GM23248 (cell line): ENCODE measurements around the gene TTBK2. TPM values are rescaled to one million over a fixed set of nuclear protein-coding genes. Genes with fewer than 3 reads are reported as not detected.
"Not testable (repeated sequence)": the region's sequence is repeated elsewhere in the genome, so short reads cannot be mapped to it uniquely, and the experiment has no call there.

ENCODE experiments used
- DNase-seq: peaks from one replicate; pipeline ENCODE4 v3.0.0-alpha.2; 2015
- H2AFZ ChIP-seq: fragments of 200-600 bp; sonication (generic); 2 replicates; pipeline ENCODE4 v1.6.1; 2016; ENCODE audit warnings: antibody characterized with exemption
- H3F3A ChIP-seq: fragments of 200-600 bp; sonication (generic); 2 replicates; pipeline ENCODE4 v1.6.1; 2016; ENCODE audit warnings: mild to moderate bottlenecking, antibody characterized with exemption, mixed run types; ENCODE audit not compliant: insufficient read depth
- H3K27ac ChIP-seq: fragments of 200-600 bp; sonication (generic); 2 replicates; pipeline ENCODE4 v1.5.1; 2016; ENCODE audit warnings: mild to moderate bottlenecking
- H3K27me3 ChIP-seq: fragments of 200-600 bp; sonication (generic); replicated peaks from 2 replicates; pipeline ENCODE4 v1.6.1; 2016; ENCODE audit warnings: mild to moderate bottlenecking; ENCODE audit not compliant: insufficient read depth
- H3K36me3 ChIP-seq: fragments of 200-600 bp; sonication (generic); 2 replicates; pipeline ENCODE4 v1.6.1; 2016; ENCODE audit warnings: low read depth, mild to moderate bottlenecking
- H3K4me1 ChIP-seq: fragments of 200-600 bp; sonication (generic); 2 replicates; pipeline ENCODE4 v1.6.1; 2016; ENCODE audit warnings: mild to moderate bottlenecking; ENCODE audit not compliant: insufficient read depth
- H3K4me2 ChIP-seq: fragments of 200-600 bp; sonication (generic); one replicate; pipeline ENCODE4 v1.6.1; 2016; ENCODE audit warnings: mild to moderate bottlenecking; ENCODE audit not compliant: unreplicated experiment
- H3K4me3 ChIP-seq: fragments of 200-600 bp; sonication (generic); 2 replicates; pipeline ENCODE4 v1.5.1; 2016; ENCODE audit warnings: mild to moderate bottlenecking
- H3K79me2 ChIP-seq: fragments of 200-600 bp; sonication (generic); 2 replicates; pipeline ENCODE4 v1.6.1; 2016; ENCODE audit warnings: mild to moderate bottlenecking; ENCODE audit not compliant: insufficient read depth
- H3K9ac ChIP-seq: fragments of 200-600 bp; sonication (generic); 2 replicates; pipeline ENCODE4 v1.6.1; 2016; ENCODE audit warnings: mild to moderate bottlenecking
- H3K9me2 ChIP-seq: fragments of 200-600 bp; sonication (generic); 2 replicates; pipeline ENCODE4 v1.6.1; 2016; ENCODE audit warnings: mixed run types, mild to moderate bottlenecking, moderate library complexity; ENCODE audit not compliant: insufficient read depth
- H3K9me3 ChIP-seq: fragments of 200-600 bp; sonication (generic); one replicate; pipeline ENCODE4 v1.6.1; 2017; ENCODE audit warnings: low read depth
- H4K20me1 ChIP-seq: fragments of 200-600 bp; sonication (generic); 2 replicates; pipeline ENCODE4 v1.6.0; 2016; ENCODE audit not compliant: insufficient read depth
- EZH2 ChIP-seq: fragments of 200-600 bp; sonication (generic); IDR thresholded peaks from 2 replicates; pipeline ENCODE4 v1.6.1; 2018; ENCODE audit warnings: antibody characterized with exemption, mild to moderate bottlenecking; ENCODE audit not compliant: insufficient read depth, poor library complexity, severe bottlenecking
- EZH2phosphoT487 ChIP-seq: fragments of 200-600 bp; sonication (generic); IDR thresholded peaks from 2 replicates; pipeline ENCODE4 v1.6.1; 2018; ENCODE audit warnings: antibody characterized with exemption, moderate library complexity, mild to moderate bottlenecking, low read depth; ENCODE audit not compliant: insufficient read depth
- WGBS, 2 experiments: methylation state at CpG; one replicate each; pipeline ENCODE4 v1.1.6; 2015 to 2017; ENCODE audit warnings: low lambda C conversion rate in 2 of 2, low coverage in 1 of 2; ENCODE audit errors: missing lambda C conversion rate in 2 of 2; 5-methylcytosine and 5-hydroxymethylcytosine counted together
- in situ Hi-C: fragments of 300-500 bp; cut with MboI; formaldehyde crosslinking; loops from 2 replicates; pipeline ENCODE4 v1.15.0; 2020
- polyA plus RNA-seq: library from polyadenylated mRNA; unstranded; fragments of >200 nt; fragmentation: Nextera tagmentation; extraction: Ambion mirVana; gene quantifications from 2 replicates; pipeline ENCODE4 v1.2.1, GENCODE V29; 2016
- total RNA-seq: library from RNA; depleted of rRNA; stranded (reverse); fragments of >200 nt; shearing (Covaris generic); gene quantifications from 2 replicates; pipeline ENCODE4 v1.2.3, GENCODE V29; 2014

The TTBK2 gene
- total and polyA plus RNA-seq, 2 experiments from 2014 or later: 5.1 to 6.3 TPM

DNA sequence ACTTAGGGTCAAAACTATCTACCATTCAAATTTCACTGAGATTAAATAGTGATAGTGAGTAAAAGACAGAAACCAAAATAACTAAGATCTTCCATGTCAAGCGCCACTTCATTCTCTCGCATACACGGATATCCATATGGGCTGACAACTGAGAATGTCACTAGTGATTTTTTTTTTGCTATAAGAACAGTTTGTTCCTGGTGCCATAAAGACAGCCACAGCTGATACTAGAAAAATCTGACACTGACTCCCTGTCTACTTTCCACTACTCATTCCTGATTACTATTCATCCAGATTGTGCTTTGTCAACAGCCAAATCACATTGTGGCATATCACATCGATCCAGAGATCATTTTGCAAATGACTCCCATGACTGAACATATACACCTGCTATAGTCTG is 137.9 kb downstream of the TTBK2 start:
- in situ Hi-C loops: no loop called here
- H3K4me1 ChIP-seq: no peaks in the 10 kb centered on the region
- no peak for DNase-seq
- H2AFZ ChIP-seq: no peak overlapping the region
- H3K4me2 ChIP-seq: no peak overlapping the region
- H3K36me3 ChIP-seq: peaks cover 13% of the 10 kb centered on the region; the same call in 1 of the 2 replicates
- no peaks in the 10 kb centered on the region for H4K20me1 ChIP-seq
- no peak overlapping the region for H3K4me3 ChIP-seq
- no peaks in the 10 kb centered on the region for H3K9me3 ChIP-seq
- H3K27me3 ChIP-seq: no peaks in the 10 kb centered on the region
- H3K9ac ChIP-seq: no peak overlapping the region
- TF ChIP-seq EZH2phosphoT487: no peak
- no peak for TF ChIP-seq EZH2
- no peaks in the 10 kb centered on the region for H3F3A ChIP-seq
- no peaks in the 10 kb centered on the region for H3K79me2 ChIP-seq
- no peak overlapping the region for H3K27ac ChIP-seq
- H3K9me2 ChIP-seq: no peaks in the 10 kb centered on the region
- 98 to 99% methylated on average over 4 of the region's 4 CpGs for whole genome bisulfite sequencing, 2 experiments

DNA sequence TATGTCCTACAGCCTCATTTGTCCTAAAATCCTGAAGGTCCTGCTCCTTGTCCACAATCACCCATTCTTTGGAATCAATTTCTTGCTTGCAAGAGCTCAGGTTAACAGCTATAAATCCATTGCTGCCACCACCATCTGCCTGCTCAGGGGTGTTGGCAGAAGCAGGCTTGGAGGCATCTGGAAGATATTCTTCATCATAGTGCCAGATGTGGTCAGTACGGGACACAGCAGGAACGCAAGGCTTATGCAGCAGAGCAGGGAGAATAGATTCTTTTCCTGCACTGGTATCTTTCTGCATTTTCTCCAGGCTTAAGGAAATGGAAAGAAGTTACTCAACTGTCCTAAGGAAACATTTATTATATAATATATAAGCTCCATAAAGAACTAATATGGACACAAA is 145.2 kb downstream of the TTBK2 start:
- WGBS, 2 experiments: 18 to 22% methylated on average over 2 of the region's 2 CpGs
- in situ Hi-C loops: no loop called here

DNA sequence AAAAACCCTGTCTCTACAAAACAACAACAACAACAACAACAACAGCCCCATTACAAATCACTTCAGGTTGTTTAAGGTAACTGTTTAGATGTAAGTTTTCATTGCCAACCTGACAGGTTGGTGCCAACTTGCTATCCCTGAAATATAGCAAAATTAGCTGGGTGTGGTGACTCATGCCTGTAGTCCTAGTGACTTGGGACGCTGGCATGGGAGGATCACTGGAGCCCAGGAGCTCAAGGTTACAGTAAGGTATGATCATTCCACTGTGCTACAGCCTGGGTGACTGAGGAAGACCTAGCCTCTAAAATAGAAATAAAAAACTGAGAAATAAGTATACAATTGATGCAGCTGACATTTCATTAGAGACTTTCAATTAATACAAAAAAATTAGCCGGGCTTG is 147.7 kb downstream of the TTBK2 start:
- no peak for DNase-seq
- Histone ChIP-seq H3K4me2 (no peak overlapping the region), H3K9me2 (no peaks in the 10 kb centered on the region), H2AFZ (no peak overlapping the region), H3K27ac (no peak overlapping the region), H3F3A (no peaks in the 10 kb centered on the region), H3K4me1 (no peaks in the 10 kb centered on the region), H3K9me3 (no peaks in the 10 kb centered on the region), H3K4me3 (no peak overlapping the region), H3K36me3 (no peaks in the 10 kb centered on the region), H3K27me3 (no peaks in the 10 kb centered on the region), H3K79me2 (no peaks in the 10 kb centered on the region), H3K9ac (no peak overlapping the region), H4K20me1 (no peaks in the 10 kb centered on the region)
- TF ChIP-seq EZH2phosphoT487: no peak
- TF ChIP-seq EZH2: no peak
- WGBS, 2 experiments: 99 to 100% methylated on average over 2 of the region's 2 CpGs
- in situ Hi-C loops: no loop called here

More for the DNA sequence above, 145.2 kb downstream of the TTBK2 start:
- Histone ChIP-seq H3K4me1 (no peaks in the 10 kb centered on the region), H3K9me2 (no peaks in the 10 kb centered on the region), H3K79me2 (no peaks in the 10 kb centered on the region), H4K20me1 (no peaks in the 10 kb centered on the region), H3K4me2 (no peak overlapping the region), H3K4me3 (no peak overlapping the region), H3K27ac (no peak overlapping the region), H2AFZ (no peak overlapping the region), H3K9ac (no peak overlapping the region), H3K36me3 (no peaks in the 10 kb centered on the region), H3F3A (no peaks in the 10 kb centered on the region), H3K27me3 (no peaks in the 10 kb centered on the region), H3K9me3 (no peaks in the 10 kb centered on the region)
- no peak for TF ChIP-seq EZH2
- TF ChIP-seq EZH2phosphoT487: no peak
- DNase-seq: peak; percentile 3

DNA sequence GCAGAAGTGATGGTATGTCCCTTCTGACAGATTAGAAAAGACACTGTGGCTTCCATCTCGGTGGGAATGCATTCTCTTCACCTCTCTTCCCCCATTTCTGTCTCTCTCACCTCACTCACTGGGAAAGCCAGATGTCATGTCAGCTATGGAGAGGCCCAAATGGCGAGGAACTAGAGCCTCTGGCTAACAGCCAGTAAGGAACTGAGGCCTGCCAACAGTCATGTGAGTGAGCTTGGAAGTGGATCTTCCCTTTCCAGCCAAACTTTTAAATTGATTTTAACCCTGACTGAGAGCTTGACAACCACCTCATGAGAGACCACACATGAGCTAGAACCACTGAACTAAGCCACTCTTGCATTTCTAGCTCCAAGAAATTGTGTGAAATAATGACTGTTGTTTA is 148.4 kb downstream of the TTBK2 start:
- 38 to 47% methylated on average over 2 of the region's 2 CpGs for WGBS, 2 experiments
- no peaks in the 10 kb centered on the region for H3K36me3 ChIP-seq
- H2AFZ ChIP-seq: no peak overlapping the region
- no peak for TF ChIP-seq EZH2phosphoT487
- no peaks in the 10 kb centered on the region for H3K4me1 ChIP-seq
- no peaks in the 10 kb centered on the region for H3K9me3 ChIP-seq
- DNase-seq: no peak
- no peaks in the 10 kb centered on the region for H3K27me3 ChIP-seq
- H3K4me3 ChIP-seq: no peak overlapping the region
- no peaks in the 10 kb centered on the region for H3K9me2 ChIP-seq
- H3K9ac ChIP-seq: no peak overlapping the region
- H3K4me2 ChIP-seq: no peak overlapping the region
- no peaks in the 10 kb centered on the region for H3F3A ChIP-seq
- no peak overlapping the region for H3K27ac ChIP-seq
- in situ Hi-C loops: no loop called here
- no peaks in the 10 kb centered on the region for H4K20me1 ChIP-seq
- no peaks in the 10 kb centered on the region for H3K79me2 ChIP-seq

DNA sequence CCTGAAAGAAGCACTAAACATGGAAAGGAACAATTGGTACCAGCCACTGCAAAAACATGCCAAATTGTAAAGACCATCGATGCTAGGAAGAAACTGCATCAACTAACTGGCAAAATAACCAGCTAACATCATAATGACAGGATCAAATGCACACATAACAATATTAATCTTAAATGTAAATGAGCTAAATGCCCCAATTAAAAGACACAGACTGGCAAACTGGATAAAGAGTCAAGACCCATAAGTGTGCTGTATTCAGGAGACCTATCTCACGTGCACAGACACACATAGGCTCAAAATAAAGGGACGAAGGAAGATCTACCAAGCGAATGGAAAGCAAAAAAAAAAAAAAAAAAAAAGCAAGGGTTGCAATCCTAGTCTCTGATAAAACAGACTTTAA is 154.5 kb downstream of the TTBK2 start:
- H2AFZ ChIP-seq, in situ Hi-C loops, H3K79me2 ChIP-seq, H3K4me1 ChIP-seq, H3K27ac ChIP-seq, H3F3A ChIP-seq, H3K9me3 ChIP-seq, H3K27me3 ChIP-seq, H4K20me1 ChIP-seq, H3K9me2 ChIP-seq, H3K4me2 ChIP-seq, H3K9ac ChIP-seq, DNase-seq, H3K36me3 ChIP-seq, H3K4me3 ChIP-seq: not testable (repeated sequence)
- WGBS, 2 experiments: 71 to 85% methylated on average over 4 of the region's 4 CpGs

DNA sequence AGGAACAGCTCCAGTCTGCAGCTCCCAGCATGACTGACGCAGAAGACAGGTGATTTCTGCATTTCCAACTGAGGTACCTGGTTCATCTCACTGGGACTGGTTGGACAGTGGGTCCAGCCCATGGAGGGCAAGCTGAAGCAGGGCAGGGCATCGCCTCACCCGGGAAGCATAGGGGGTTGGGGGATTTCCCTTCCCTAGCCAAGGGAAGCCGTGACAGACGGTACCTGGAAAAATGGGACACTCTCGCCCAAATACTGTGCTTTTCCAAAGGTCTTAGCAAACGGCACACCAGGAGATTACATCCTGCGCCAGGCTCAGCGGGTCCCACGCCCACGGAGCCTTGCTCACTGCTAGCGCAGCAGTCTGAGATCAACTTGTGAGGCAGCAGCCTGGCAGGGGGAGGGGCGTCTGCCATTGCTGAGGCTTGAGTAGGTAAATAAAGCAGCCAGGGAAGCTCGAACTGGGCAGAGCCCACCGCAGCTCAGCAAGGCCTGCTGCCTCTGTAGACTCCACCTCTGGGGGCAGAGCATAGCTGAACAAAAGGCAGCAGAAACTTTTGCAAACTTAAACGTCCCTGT is 156.3 kb downstream of the TTBK2 start:
- 87 to 88% methylated on average over 16 of the region's 16 CpGs for WGBS, 2 experiments
- H3K4me1 ChIP-seq, DNase-seq, H3K9me3 ChIP-seq, H3K4me2 ChIP-seq, H3K27me3 ChIP-seq, H3F3A ChIP-seq, in situ Hi-C loops, H3K27ac ChIP-seq, H3K9me2 ChIP-seq, H2AFZ ChIP-seq, H3K36me3 ChIP-seq, H4K20me1 ChIP-seq, H3K79me2 ChIP-seq, H3K9ac ChIP-seq, H3K4me3 ChIP-seq: not testable (repeated sequence)

DNA sequence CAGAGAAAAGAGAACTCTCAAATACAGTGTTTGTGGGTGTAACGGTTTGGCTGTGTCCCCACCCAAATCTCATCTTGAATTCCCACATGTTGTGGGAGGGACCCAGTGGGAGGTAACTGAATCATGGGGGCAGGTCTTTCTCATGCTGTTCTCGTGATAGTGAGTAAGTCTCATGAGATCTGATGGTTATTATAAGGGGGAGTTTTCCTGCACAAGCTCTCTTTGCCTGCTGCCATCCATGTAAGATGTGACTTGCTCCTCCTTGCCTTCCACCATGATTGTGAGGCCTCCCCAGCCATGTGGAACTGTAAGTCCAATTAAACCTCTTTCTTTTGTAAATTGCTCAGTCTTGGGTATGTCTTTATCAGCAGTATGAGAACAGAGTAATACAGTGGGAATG is 158.8 kb downstream of the TTBK2 start:
- H3K4me1 ChIP-seq, H3K9ac ChIP-seq, H3K9me2 ChIP-seq, H3K9me3 ChIP-seq, H3K27ac ChIP-seq, DNase-seq, H3K27me3 ChIP-seq, H3K79me2 ChIP-seq, H3K36me3 ChIP-seq, H3F3A ChIP-seq, H3K4me2 ChIP-seq, in situ Hi-C loops, H4K20me1 ChIP-seq, H3K4me3 ChIP-seq, H2AFZ ChIP-seq: not testable (repeated sequence)
- WGBS, 2 experiments: 67 to 73% methylated on average over 2 of the region's 2 CpGs
